SHP77 (cell line): ENCODE results near the gene ZNF90.
"Not testable (repeated sequence)": the region's sequence is repeated elsewhere in the genome, so short reads cannot be mapped to it uniquely, and the experiment has no call there.

ENCODE experiments used
- DNase-seq, 2 experiments: peaks; one replicate each; lab custom pipeline; 2025; lab: John Stamatoyannopoulos, UW

Gene ZNF90

GRCh38 chr19:20077791-20078463 lies at the start of gene ZNF90:
ZNF90 (plus strand) TSS chr19:20078000; CDS start chr19:20078133, 133 bp downstream.
- DNase-seq: no peak

GRCh38 chr19:20028611-20029010 lies 49.2 kb upstream of the ZNF90 start:
- DNase-seq: no peak

DNA sequence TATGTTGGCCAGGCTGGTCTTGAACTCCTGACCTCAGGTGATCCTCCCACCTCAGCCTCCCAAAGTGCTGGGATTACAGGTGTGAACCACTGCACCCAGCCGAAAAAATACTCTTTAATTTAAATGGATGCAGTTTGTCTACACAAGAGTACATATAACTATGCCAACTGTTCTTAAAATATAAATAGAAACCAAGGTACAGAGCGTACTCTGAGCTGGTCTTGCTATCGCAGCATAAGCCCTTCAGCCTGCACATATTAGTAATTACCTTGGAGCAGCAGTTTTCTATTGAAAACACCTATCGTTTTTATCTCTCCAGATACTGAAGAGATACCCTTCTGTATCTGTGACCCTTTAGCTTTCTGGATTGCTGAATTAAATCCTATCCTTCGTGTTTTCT lies 41.9 kb upstream of the ZNF90 start:
- no peak for DNase-seq

- no peak for DNase-seq
Observed at GRCh38 chr19:20038358-20039202, 39.2 kb upstream of the ZNF90 start.

GRCh38 chr19:20039203-20039723 lies 38.5 kb upstream of the ZNF90 start, which contains the start of gene ZNF682:
ZNF682 (minus strand) TSS chr19:20039505; CDS start chr19:20039345, 160 bp downstream.
- no peak for DNase-seq

DNA sequence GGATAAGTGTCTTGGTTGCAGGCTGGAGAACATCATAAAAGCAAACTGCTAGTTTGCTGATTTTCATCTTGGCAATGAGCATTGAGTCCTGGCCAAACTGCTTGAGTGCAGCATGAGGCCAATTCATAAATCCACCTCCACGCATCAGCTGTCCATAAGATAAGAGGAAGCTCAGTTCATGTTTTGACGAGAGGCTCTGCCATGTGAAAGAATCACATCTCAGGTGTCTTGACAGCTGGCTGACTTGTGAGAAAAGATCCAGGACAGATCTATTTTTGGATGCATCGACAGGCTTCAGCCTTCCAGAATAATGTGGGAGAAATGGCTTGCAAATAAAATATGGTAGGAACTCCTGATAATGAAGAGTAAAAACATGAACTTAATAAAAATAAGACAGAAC lies 33.1 kb upstream of the ZNF90 start:
- no peak for DNase-seq

DNA sequence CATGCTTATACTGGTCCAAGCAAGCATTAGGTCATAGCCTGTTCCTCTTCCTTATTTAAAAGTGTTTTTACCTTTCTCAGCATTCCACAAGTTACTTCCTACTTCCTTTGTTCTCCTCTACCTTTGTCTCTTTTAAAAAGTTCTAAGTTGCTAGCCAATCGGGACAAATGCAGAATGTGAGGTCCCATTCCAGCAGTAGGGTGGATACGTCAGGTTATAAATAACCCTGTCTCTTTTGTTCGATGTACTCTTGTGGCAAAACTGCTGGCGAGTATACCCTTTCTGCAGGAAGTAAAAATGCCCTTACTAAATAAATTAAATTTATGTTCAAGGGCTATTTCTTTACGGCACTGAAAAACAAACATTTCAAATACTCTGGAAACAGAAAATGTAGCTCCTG lies 32.1 kb upstream of the ZNF90 start:
- DNase-seq: not testable (repeated sequence)

GRCh38 chr19:20051841-20052768 lies 25.7 kb upstream of the ZNF90 start:
- peak; percentile 81 to 84 for DNase-seq

DNA sequence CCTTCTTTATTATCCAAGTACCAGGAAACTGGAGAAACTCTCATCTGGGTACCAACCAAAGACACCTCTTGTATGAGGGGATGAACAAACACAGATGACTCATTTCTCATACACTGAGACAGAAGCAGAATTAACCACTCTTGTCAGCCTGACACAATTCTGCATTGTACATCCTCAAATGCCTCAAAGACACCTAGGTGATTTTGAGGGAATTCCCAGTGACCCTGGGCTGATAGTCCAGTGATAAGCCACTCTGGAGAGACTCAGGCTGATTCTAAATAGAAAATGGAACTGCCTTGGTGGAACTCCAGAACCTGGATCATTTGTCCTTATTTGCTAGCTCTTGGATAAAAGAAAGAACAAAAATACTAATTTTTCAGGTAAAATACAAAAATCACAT lies 19.1 kb upstream of the ZNF90 start:
- not testable (repeated sequence) for DNase-seq

DNA sequence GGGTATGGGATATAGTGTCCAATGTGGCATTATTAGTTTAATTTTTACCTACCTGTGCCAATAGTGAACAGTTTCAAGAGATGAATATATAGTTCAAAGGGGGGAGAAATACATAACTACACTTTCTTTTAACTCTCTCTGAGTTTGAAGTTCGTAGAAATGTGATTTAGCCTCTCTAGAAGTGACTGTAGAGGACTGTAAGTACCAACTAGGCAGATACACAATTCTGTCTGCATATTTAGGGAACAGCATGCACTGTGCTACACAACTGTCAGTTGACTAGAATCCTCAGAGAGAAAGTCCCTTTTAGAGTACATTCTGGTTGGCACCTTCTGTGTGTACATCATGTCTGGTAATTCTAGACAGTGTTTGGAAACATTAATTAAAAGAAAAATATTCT lies 17.5 kb upstream of the ZNF90 start:
- no peak for DNase-seq

DNA sequence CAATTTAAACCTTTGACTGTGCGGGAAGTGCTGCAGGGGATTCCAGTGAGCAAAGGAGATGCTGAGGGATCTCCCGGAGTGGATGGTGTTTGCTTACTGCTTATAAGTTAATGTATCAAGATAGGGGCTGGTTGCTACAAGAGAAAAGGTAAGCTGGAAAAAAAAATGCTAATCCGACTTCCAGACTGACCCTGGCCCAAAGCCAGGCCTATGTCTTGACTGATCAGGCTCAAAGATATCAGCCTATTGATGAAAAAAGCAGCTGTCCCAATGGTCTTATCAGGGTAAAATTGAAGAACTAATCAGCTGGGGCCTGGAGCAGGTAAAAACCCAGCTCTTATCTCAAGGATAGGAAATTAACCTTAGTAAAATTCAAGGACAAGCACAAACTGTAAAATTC lies 10.9 kb upstream of the ZNF90 start:
- no peak for DNase-seq

DNA sequence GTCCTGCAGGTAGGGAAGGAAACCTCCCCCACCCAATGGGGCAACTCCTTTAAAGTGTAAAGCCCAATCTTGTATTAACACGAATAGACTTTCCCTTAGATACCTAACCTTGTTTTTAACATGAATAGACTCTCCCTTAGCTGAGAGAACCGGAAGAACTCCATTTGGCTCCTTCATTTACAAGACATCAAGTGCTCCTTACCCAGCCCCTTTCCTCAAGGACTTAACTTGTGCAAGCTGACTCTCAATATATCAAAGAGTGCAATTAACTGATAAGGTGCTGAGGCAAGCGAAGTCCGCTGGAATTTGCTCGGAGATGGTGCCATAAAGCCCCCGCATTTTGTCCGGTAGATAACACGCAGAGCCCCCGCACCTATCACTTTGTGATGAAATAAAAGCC lies 9.9 kb upstream of the ZNF90 start:
- no peak for DNase-seq

GRCh38 chr19:20068559-20068958 lies 9.2 kb upstream of the ZNF90 start:
- not testable (repeated sequence) for DNase-seq

DNA sequence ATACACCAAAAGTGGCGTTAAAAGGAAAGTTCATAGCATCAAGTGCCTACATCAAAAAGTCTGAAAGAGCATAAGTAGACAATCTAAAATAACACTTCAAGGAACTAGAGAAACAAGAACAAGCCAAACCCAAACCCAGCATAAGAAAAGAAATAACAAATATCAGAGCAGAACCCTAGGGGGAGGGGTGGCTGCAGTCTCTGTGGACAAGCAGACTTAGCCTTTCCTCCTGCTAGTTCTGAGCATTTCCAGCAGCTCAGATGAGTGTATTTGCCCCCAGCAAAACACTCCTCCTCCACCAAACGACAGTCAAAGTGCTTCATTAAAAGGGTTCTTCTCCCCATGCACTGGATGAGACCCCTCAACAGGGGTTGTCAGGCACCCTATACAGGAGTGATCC lies 7.1 kb upstream of the ZNF90 start:
- DNase-seq: no peak

- no peak for DNase-seq
Observed at GRCh38 chr19:20072936-20073335, 4.9 kb upstream of the ZNF90 start.

DNA sequence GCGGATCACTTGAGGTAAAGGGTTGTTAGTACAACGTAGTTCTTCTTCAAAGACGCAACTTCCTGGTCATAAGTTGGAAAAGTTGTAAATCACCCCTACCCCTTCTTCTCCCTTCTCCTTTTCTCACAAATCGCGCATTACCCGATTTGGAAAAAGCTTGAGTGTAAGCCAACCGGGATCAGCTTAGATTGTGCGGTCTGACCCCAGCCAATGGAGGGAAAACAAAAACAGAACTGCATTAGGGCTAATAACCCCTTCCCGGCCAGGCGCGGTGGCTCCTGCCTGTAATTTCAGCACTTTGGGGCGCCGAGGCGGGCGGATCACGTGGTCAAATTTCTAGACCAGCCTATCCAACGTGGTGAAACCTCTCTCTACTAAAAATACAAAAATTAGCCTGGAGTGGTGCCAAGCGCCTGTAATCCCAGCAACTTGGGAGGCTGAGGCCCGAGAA lies 806 bp downstream of the ZNF90 start:
- no peak for DNase-seq

DNA sequence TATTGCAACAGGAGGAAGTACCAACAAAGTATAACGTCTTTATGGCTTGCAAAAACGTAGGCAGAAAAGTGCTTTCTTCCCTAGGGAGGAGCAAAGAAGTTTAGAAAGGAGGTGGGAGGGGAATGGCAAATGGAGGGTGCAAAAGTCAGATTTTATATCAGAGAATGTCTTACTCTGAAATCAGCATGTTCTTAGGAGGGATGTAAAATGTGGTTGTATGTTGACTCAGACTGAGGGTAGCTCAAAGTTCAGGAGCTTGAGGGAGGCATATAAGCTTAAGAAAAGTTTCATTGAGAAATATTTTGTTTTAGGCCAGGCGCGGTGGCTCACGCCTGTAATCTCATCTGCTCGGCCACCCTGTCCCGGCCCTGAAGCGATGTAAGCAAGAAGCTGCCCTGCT lies 1.7 kb downstream of the ZNF90 start:
- no peak for DNase-seq

GRCh38 chr19:20080656-20081055 lies 2.9 kb downstream of the ZNF90 start:
- no peak for DNase-seq

- DNase-seq: not testable (repeated sequence)
Observed at GRCh38 chr19:20082232-20082833, 4.5 kb downstream of the ZNF90 start.

GRCh38 chr19:20082876-20083275 lies 5.1 kb downstream of the ZNF90 start:
- DNase-seq: not testable (repeated sequence)

DNA sequence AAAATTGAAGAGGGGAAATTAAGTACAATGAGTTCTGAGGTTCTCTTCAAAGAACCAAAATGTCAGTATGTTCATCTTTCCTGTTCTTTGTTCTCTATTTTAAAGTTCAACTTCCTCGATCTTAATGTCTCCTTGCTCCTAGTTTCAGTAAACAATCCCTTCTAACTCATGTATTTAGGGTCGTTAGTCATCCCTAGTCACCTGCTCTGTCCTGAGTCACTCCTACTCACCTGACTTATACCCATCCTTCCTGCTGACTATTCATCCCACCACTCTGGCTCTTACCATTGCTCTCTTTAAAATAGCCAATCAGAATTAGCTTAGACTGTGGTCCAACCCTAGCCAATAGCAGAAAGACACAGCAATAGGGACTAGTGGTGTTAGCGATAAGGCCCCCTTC lies 24.3 kb downstream of the ZNF90 start:
- DNase-seq: no peak
